Urinary bladder (tissue), 4 donors: Measurements from ENCODE around the gene PASD1. TPM values are rescaled to one million over a fixed set of nuclear protein-coding genes. Genes with fewer than 3 reads are reported as not detected.
"Not testable (repeated sequence)": the region's sequence is repeated elsewhere in the genome, so short reads cannot be mapped to it uniquely, and the experiment has no call there.

Experiments
- DNase-seq: peaks from one replicate; pipeline ENCODE4 v3.0.0-alpha.2; 2015; ENCODE audit errors: extremely low spot score
- H3K27ac ChIP-seq: one replicate; pipeline ENCODE4 v1.5.1; 2013; ENCODE audit warnings: low read depth, mild to moderate bottlenecking, moderate library complexity
- H3K36me3 ChIP-seq: one replicate; pipeline ENCODE4 v1.6.1; 2013; ENCODE audit warnings: mild to moderate bottlenecking, moderate library complexity; ENCODE audit not compliant: insufficient read depth
- H3K4me1 ChIP-seq: one replicate; pipeline ENCODE4 v1.6.1; 2013; ENCODE audit warnings: mild to moderate bottlenecking, moderate library complexity; ENCODE audit not compliant: insufficient read depth
- H3K4me3 ChIP-seq: one replicate; pipeline ENCODE4 v1.5.1; 2013; ENCODE audit warnings: low read depth, low read length
- WGBS: extraction: QIAGEN DNeasy Blood & Tissue Kit; methylation state at CpG from one replicate; pipeline ENCODE4 v1.1.7; 2013; 5-methylcytosine and 5-hydroxymethylcytosine counted together
- polyA plus RNA-seq: library from polyadenylated mRNA; stranded (reverse); fragments of 200-250 nt; gene quantifications from one replicate; pipeline ENCODE4 v1.2.3, GENCODE V29; 2013
- total RNA-seq: library from RNA; depleted of rRNA; stranded (reverse); fragments of >200 nt; gene quantifications from one replicate; pipeline ENCODE4 v1.2.3, GENCODE V29; 2014
- donor health status: healthy with polysubstance abuse.
- donor health status: healthy.

PASD1 gene
- total and polyA plus RNA-seq, 2 donors, result not detected

- DNase-seq, result no peak
- WGBS, result 59% methylated on average over 4 of the region's 4 CpGs
- Histone ChIP-seq H3K27ac (no peak overlapping the region), H3K4me1 (no peaks in the 10 kb centered on the region), H3K36me3 (no peaks in the 10 kb centered on the region), H3K4me3 (no peak overlapping the region)
Measured at GRCh38 chrX:151676196-151676595, 112.7 kb downstream of the PASD1 start.

GRCh38 chrX:151679798-151680402 is 116.4 kb downstream of the PASD1 start:
- Histone ChIP-seq H3K27ac (no peak overlapping the region), H3K4me3 (no peak overlapping the region), H3K4me1 (no peaks in the 10 kb centered on the region), H3K36me3 (no peaks in the 10 kb centered on the region)
- 56% methylated on average over 5 of the region's 5 CpGs for WGBS
- DNase-seq, result no peak

DNA sequence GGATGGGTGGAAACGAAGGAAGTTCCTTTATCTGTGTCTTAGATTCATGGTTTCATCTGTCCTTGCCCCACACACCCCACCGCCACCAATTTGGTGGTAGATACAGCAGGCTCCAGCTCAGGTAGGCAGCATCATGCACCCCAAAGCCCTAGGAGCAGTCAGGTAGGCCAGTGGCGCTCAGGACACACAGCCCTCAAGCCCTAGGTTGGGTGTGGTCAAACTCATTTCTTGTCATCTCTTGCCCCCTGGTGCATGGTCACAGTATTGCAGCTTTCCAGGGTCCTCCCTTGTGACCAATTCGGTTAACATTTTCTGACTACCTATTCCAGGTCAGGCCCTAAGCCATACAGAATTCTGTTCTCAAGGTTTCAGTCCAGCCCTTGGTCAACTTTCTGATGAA is 117.3 kb downstream of the PASD1 start:
- WGBS, result 44% methylated on average over 4 of the region's 4 CpGs
- Histone ChIP-seq H3K36me3 (no peaks in the 10 kb centered on the region), H3K4me1 (no peaks in the 10 kb centered on the region), H3K4me3 (no peak overlapping the region), H3K27ac (no peak overlapping the region)
- DNase-seq, result no peak

GRCh38 chrX:151687635-151688034 is 124.2 kb downstream of the PASD1 start:
- no peaks in the 10 kb centered on the region for H3K4me1 ChIP-seq
- DNase-seq, result no peak
- H3K36me3 ChIP-seq, result no peaks in the 10 kb centered on the region
- H3K4me3 ChIP-seq, result no peak overlapping the region
- no peak overlapping the region for H3K27ac ChIP-seq

DNA sequence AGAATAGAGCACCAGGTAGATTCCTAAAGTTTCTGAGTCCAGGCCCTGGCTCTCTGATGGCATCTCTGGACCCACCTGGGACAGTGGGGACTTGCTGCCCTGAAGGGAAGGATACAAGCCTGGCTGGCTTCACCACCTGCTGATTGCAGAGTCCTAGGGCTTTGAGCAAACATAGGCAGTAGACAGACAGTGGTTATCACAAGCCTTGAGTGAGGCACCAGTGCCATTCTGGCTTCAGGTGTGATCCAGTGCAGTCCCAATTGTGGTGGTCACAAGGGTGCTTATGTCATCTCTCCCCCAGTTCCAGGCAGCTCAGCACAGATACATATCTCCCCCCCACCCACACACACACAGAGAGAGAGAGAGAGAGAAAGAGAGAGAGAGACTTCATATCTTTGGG is 125.2 kb downstream of the PASD1 start:
- H3K27ac ChIP-seq, result no peak overlapping the region
- no peaks in the 10 kb centered on the region for H3K36me3 ChIP-seq
- H3K4me1 ChIP-seq, result no peaks in the 10 kb centered on the region
- DNase-seq, result no peak
- no peak overlapping the region for H3K4me3 ChIP-seq

DNA sequence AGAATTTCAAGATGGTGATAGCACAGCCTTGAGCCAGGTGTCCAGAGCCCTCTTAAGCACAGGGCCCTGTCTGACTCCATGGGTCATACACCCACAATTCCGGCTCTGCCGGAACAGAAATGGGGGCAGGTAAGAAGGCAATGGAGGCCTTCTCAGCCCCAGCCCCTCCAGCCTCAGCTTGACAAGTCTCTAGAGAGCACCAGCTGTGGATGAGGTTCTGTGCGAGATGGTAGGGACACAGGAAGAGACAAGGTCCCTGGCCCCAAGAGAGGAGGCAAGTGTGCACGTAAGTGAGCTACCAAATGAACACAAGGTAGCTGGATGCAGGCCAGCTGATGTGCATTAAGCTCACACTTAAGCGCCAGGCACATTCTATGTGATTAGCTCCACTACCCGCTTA is 129.3 kb downstream of the PASD1 start:
- H3K27ac ChIP-seq, result no peak overlapping the region
- 94% methylated on average over 6 of the region's 6 CpGs for WGBS
- H3K4me3 ChIP-seq, result no peak overlapping the region
- H3K36me3 ChIP-seq, result no peaks in the 10 kb centered on the region
- no peaks in the 10 kb centered on the region for H3K4me1 ChIP-seq
- DNase-seq, result no peak

- H3K27ac ChIP-seq, result no peak overlapping the region
- no peak for DNase-seq
- no peaks in the 10 kb centered on the region for H3K4me1 ChIP-seq
- no peaks in the 10 kb centered on the region for H3K36me3 ChIP-seq
- 68% methylated on average over 12 of the region's 12 CpGs for WGBS
- no peak overlapping the region for H3K4me3 ChIP-seq
Measured at GRCh38 chrX:151694121-151694520, 130.6 kb downstream of the PASD1 start.

DNA sequence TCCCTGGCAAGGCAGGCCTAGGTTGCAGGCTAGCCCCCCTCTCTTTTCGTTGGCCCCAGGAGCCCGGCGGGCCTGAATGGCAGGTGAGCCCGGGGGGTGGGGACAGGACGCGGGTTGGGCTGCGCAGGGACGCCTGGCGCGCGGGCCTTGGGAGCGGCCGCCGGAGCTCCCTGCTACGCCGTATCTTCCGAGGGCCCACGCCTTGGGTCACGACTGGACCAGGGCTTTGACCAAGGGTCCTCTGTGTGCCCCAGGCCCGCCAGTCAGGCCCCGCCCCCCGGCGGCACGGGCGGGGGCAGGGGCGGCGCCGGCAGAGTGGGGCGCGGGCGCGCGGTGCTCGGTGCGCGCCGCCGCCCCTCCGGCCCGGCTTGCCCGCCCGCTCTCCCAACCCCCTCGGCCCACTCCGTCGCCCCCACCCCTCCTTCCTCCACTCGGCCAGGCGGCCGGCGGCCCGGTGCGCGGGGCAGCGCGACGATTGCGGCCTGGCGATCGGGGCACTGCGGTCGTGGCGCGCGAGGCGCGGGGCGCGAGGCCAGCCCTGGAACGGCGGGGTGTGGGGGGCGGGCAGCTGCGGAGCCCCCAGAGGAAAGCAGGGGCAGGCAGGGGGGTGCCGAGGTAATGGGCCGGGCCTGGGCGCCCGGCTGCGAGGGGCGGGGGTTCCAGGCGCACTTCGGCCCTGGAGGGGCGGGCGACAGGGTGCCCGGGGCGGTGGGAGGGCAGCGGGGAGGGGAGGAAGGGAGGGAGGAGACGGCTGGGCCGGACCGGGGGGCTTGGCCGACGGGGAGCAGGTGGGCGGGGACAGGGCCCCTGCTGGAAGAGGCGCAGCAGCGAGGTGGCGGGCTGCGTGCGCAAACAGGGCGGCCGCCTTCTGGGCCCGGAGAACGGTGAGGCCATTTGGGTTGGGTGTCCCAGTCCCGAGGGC is 131.4 kb downstream of the PASD1 start, which contains the start of gene PRRG3:
Gene PRRG3 (plus strand): TSS at position 798 of the 922 bp plus-strand sequence. CDS start 3,357 bp downstream, outside the sequence.
- WGBS, result 2% methylated on average over 84 of the region's 100 CpGs
- H3K27ac ChIP-seq, result peak within 1 kb of the TSS; percentile 5

GRCh38 chrX:151695583-151696340 is 132.3 kb downstream of the PASD1 start:
- H3K36me3 ChIP-seq, result no peaks in the 10 kb centered on the region
- no peaks in the 10 kb centered on the region for H3K4me1 ChIP-seq
- peak overlapping the region; percentile 8 for H3K4me3 ChIP-seq
- no peak for DNase-seq
- H3K27ac ChIP-seq, result no peak overlapping the region
- WGBS, result 12% methylated on average over 19 of the region's 19 CpGs

More for the DNA sequence above, 131.4 kb downstream of the PASD1 start, which contains the start of gene PRRG3:
- H3K4me3 ChIP-seq, result peak within 1 kb of the TSS; percentile 8
- no peaks in the 10 kb centered on the region for H3K4me1 ChIP-seq
- DNase-seq, result no peak
- no peaks in the 10 kb centered on the region for H3K36me3 ChIP-seq

DNA sequence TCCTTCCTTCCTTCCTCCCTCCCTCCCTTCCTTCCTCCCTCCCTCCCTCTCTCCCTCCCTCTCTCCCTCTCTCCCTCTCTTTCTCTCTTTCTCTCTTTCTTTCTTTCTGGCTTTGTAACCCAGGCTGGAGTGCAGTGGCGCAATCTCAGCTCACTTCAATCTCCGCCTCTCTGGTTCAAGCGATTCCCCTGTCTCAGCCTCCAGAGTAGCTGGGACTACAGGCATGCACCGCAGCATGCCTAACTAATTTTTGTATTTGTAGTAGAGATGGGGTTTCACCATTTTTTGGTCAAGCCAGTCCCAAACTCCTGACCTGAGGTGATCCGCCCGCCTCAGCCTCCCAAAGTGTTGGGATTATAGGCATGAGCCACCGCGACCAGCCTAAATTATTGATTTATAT is 133.6 kb downstream of the PASD1 start:
- not testable (repeated sequence) for H3K27ac ChIP-seq, H3K4me3 ChIP-seq, DNase-seq, H3K4me1 ChIP-seq, H3K36me3 ChIP-seq
- 68% methylated on average over 8 of the region's 8 CpGs for WGBS

DNA sequence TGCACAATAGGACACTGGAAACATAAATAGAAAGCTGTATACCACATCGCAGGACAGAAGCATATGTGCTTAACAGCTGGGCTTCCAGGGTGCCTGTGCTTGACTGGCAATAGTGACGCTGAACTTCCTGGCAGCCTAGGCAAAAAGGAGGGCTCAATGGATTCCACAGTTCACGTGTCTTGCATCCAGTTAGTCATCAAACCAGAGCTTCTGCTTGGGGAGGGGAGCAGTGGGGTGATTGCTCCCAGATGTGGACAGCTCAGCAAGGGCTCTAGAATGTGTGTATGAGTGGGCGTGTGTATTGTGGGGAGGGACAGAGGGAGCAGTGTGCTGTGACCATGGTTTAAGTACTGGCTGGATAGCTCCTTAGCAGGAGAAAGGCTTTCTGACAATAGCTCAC is 134.0 kb downstream of the PASD1 start:
- H3K27ac ChIP-seq, result no peak overlapping the region
- no peaks in the 10 kb centered on the region for H3K36me3 ChIP-seq
- 46% methylated on average over 4 of the region's 4 CpGs for WGBS
- DNase-seq, result no peak
- no peak overlapping the region for H3K4me3 ChIP-seq
- H3K4me1 ChIP-seq, result no peaks in the 10 kb centered on the region

GRCh38 chrX:151698485-151698884 is 135.0 kb downstream of the PASD1 start:
- Histone ChIP-seq H3K4me3 (no peak overlapping the region), H3K4me1 (no peaks in the 10 kb centered on the region), H3K27ac (no peak overlapping the region), H3K36me3 (no peaks in the 10 kb centered on the region)
- 94% methylated on average over 6 of the region's 6 CpGs for WGBS
- no peak for DNase-seq

- Histone ChIP-seq H3K36me3 (no peaks in the 10 kb centered on the region), H3K4me3 (no peak overlapping the region), H3K27ac (no peak overlapping the region), H3K4me1 (no peaks in the 10 kb centered on the region)
- 94% methylated on average over 9 of the region's 9 CpGs for WGBS
- no peak for DNase-seq
Measured at GRCh38 chrX:151699746-151700145, 136.3 kb downstream of the PASD1 start.
